Trophoblast cell (in vitro differentiated cells and primary cell): Measurements from ENCODE around the gene FRAS1.

Experiments
- DNase-seq, 2 donors: peaks; one replicate each; pipeline ENCODE4 v3.0.0-alpha.2; 2016
- H2AFZ ChIP-seq: 2 replicates; pipeline ENCODE4 v1.6.1; 2013; ENCODE audit warnings: low read length, moderate library complexity, mild to moderate bottlenecking; ENCODE audit not compliant: insufficient read depth, poor library complexity
- H2AK5ac ChIP-seq: 2 replicates; pipeline ENCODE4 v1.6.1; 2013; ENCODE audit warnings: mild to moderate bottlenecking, low read length
- H2BK120ac ChIP-seq: 2 replicates; pipeline ENCODE4 v1.6.1; 2013; ENCODE audit warnings: low read length, mild to moderate bottlenecking, moderate library complexity; ENCODE audit not compliant: insufficient read depth, poor library complexity
- H2BK12ac ChIP-seq: 2 replicates; pipeline ENCODE4 v1.6.1; 2013; ENCODE audit warnings: mild to moderate bottlenecking, low read length, moderate library complexity
- H2BK5ac ChIP-seq: 2 replicates; pipeline ENCODE4 v1.6.1; 2013; ENCODE audit warnings: low read length, low read depth, moderate library complexity, mild to moderate bottlenecking; ENCODE audit not compliant: poor library complexity
- H3K14ac ChIP-seq: 2 replicates; pipeline ENCODE4 v1.6.1; 2013; ENCODE audit warnings: mild to moderate bottlenecking, low read length
- H3K18ac ChIP-seq: 2 replicates; pipeline ENCODE4 v1.6.1; 2013; ENCODE audit warnings: mild to moderate bottlenecking, low read length
- H3K23ac ChIP-seq: 2 replicates; pipeline ENCODE4 v1.6.1; 2013; ENCODE audit warnings: low read length
- H3K27ac ChIP-seq: 2 replicates; pipeline ENCODE4 v1.5.1; 2013; ENCODE audit warnings: low read depth, mild to moderate bottlenecking, inconsistent platforms, low read length, moderate library complexity
- H3K27me3 ChIP-seq: 2 replicates; pipeline ENCODE4 v1.6.1; 2013; ENCODE audit warnings: inconsistent platforms, mild to moderate bottlenecking, low read length, moderate library complexity; ENCODE audit not compliant: insufficient read depth
- H3K36me3 ChIP-seq, 2 experiments: 1 replicate in 1 of 2; 2 replicates in 1 of 2; pipeline ENCODE4 v1.6.1; 2013; ENCODE audit warnings: low read length in 2 of 2, mild to moderate bottlenecking in 2 of 2, moderate library complexity in 1 of 2; ENCODE audit not compliant: insufficient read depth in 2 of 2, control insufficient read depth in 1 of 2
- H3K4ac ChIP-seq: 2 replicates; pipeline ENCODE4 v1.6.1; 2013; ENCODE audit warnings: low read depth, mild to moderate bottlenecking, low read length, moderate library complexity
- H3K4me1 ChIP-seq, 2 experiments: 1 replicate in 1 of 2; 2 replicates in 1 of 2; pipeline ENCODE4 v1.6.1; 2013; ENCODE audit warnings: low read length in 2 of 2, mild to moderate bottlenecking in 2 of 2, moderate library complexity in 1 of 2; ENCODE audit not compliant: insufficient read depth in 2 of 2, control insufficient read depth in 1 of 2
- H3K4me2 ChIP-seq: 2 replicates; pipeline ENCODE4 v1.6.1; 2013; ENCODE audit warnings: inconsistent platforms, mild to moderate bottlenecking, low read length, moderate library complexity
- H3K4me3 ChIP-seq: 2 replicates; pipeline ENCODE4 v1.5.1; 2013; ENCODE audit warnings: mild to moderate bottlenecking, low read depth, low read length, inconsistent platforms
- H3K79me1 ChIP-seq: one replicate; pipeline ENCODE4 v1.6.1; 2013; ENCODE audit warnings: low read length
- H3K79me2 ChIP-seq: 2 replicates; pipeline ENCODE4 v1.6.1; 2013; ENCODE audit warnings: low read length, mild to moderate bottlenecking; ENCODE audit not compliant: control insufficient read depth, insufficient read depth, poor library complexity
- H3K9ac ChIP-seq: 2 replicates; pipeline ENCODE4 v1.6.1; 2013; ENCODE audit warnings: mild to moderate bottlenecking, low read length
- H3K9me3 ChIP-seq: 2 replicates; pipeline ENCODE4 v1.6.1; 2013; ENCODE audit warnings: low read depth, mild to moderate bottlenecking, control low read depth, inconsistent platforms, low read length; ENCODE audit not compliant: insufficient read depth
- H4K12ac ChIP-seq: 2 replicates; pipeline ENCODE4 v1.6.1; 2013; ENCODE audit warnings: low read depth, mild to moderate bottlenecking, low read length, moderate library complexity
- H4K8ac ChIP-seq: 2 replicates; pipeline ENCODE4 v1.6.1; 2013; ENCODE audit warnings: low read depth, mild to moderate bottlenecking, low read length, moderate library complexity
- H4K91ac ChIP-seq: one replicate; pipeline ENCODE4 v1.6.1; 2013; ENCODE audit warnings: low read depth, mild to moderate bottlenecking, low read length, moderate library complexity
- WGBS: extraction: QIAGEN DNeasy Blood & Tissue Kit; methylation state at CpG from one replicate; pipeline ENCODE4 v1.1.7; 2013; ENCODE audit warnings: missing lambda C conversion rate; ENCODE audit not compliant: insufficient read length, insufficient coverage; ENCODE audit errors: extremely low coverage; 5-methylcytosine and 5-hydroxymethylcytosine counted together

FRAS1 gene

GRCh38 chr4:78199984-78200383, 142.9 kb downstream of the FRAS1 start:
- H2BK5ac ChIP-seq, result no peak overlapping the region
- H3K79me2 ChIP-seq, result peaks cover 2% of the 10 kb centered on the region
- no peak overlapping the region for H3K14ac ChIP-seq
- peaks cover 4 to 8% of the 10 kb centered on the region in 2 experiments for H3K36me3 ChIP-seq
- no peak overlapping the region for H3K27ac ChIP-seq
- no peak overlapping the region for H3K4ac ChIP-seq
- no peak overlapping the region for H3K4me3 ChIP-seq
- peaks cover 0 to 4% of the 10 kb centered on the region in 2 experiments for H3K4me1 ChIP-seq
- WGBS, result no CpG with 5 or more reads among the region's 1 CpG
- H3K9ac ChIP-seq, result no peak overlapping the region
- no peak overlapping the region for H4K91ac ChIP-seq
- H3K18ac ChIP-seq, result no peak overlapping the region
- H2BK12ac ChIP-seq, result no peak overlapping the region
- H3K79me1 ChIP-seq, result peaks cover 2% of the 10 kb centered on the region
- H4K12ac ChIP-seq, result no peak overlapping the region
- no peak for DNase-seq
- no peak overlapping the region for H4K8ac ChIP-seq
- no peak overlapping the region for H2AK5ac ChIP-seq
- H3K27me3 ChIP-seq, result no peaks in the 10 kb centered on the region
- H2AFZ ChIP-seq, result no peak overlapping the region
- no peak overlapping the region for H3K4me2 ChIP-seq
- H3K9me3 ChIP-seq, result peaks cover 4% of the 10 kb centered on the region
- no peak overlapping the region for H3K23ac ChIP-seq
- no peak overlapping the region for H2BK120ac ChIP-seq

GRCh38 chr4:78200949-78201348, 143.8 kb downstream of the FRAS1 start:
- Histone ChIP-seq H3K36me3 (peaks cover 0 to 1% of the 10 kb centered on the region in 2 experiments), H3K9ac (no peak overlapping the region)
- no CpG with 5 or more reads among the region's 1 CpG for WGBS

GRCh38 chr4:78204176-78204575, 147.1 kb downstream of the FRAS1 start:
- peaks cover 11 to 20% of the 10 kb centered on the region in 2 experiments for H3K4me1 ChIP-seq
- H3K36me3 ChIP-seq, result peaks cover 0 to 1% of the 10 kb centered on the region in 2 experiments
- H3K4me2 ChIP-seq, result no peak overlapping the region
- no peak overlapping the region for H2AK5ac ChIP-seq
- H4K8ac ChIP-seq, result no peak overlapping the region
- WGBS, result no CpG with 5 or more reads among the region's 2 CpGs
- no peak overlapping the region for H3K4me3 ChIP-seq
- no peak overlapping the region for H2BK5ac ChIP-seq
- H4K91ac ChIP-seq, result no peak overlapping the region
- H3K27me3 ChIP-seq, result no peaks in the 10 kb centered on the region
- H2BK12ac ChIP-seq, result no peak overlapping the region
- no peaks in the 10 kb centered on the region for H3K9me3 ChIP-seq
- no peak for DNase-seq
- H2BK120ac ChIP-seq, result no peak overlapping the region
- H3K79me1 ChIP-seq, result peaks cover 17% of the 10 kb centered on the region
- H3K14ac ChIP-seq, result no peak overlapping the region
- no peak overlapping the region for H3K4ac ChIP-seq
- H3K79me2 ChIP-seq, result peaks cover 4% of the 10 kb centered on the region
- no peak overlapping the region for H3K9ac ChIP-seq
- no peak overlapping the region for H4K12ac ChIP-seq
- no peak overlapping the region for H3K23ac ChIP-seq
- no peak overlapping the region for H2AFZ ChIP-seq
- H3K27ac ChIP-seq, result no peak overlapping the region
- H3K18ac ChIP-seq, result no peak overlapping the region

More at GRCh38 chr4:78200949-78201348, 143.8 kb downstream of the FRAS1 start:
- H3K23ac ChIP-seq, result no peak overlapping the region
- no peak overlapping the region for H2BK5ac ChIP-seq
- H3K14ac ChIP-seq, result no peak overlapping the region
- peaks cover 5% of the 10 kb centered on the region for H3K79me1 ChIP-seq
- H3K4ac ChIP-seq, result peak overlapping the region; percentile 71
- no peak overlapping the region for H3K27ac ChIP-seq
- no peak overlapping the region for H4K8ac ChIP-seq
- H3K9me3 ChIP-seq, result no peaks in the 10 kb centered on the region
- peaks cover 2% of the 10 kb centered on the region for H3K79me2 ChIP-seq
- H2BK120ac ChIP-seq, result no peak overlapping the region
- H3K27me3 ChIP-seq, result no peaks in the 10 kb centered on the region
- H4K91ac ChIP-seq, result no peak overlapping the region
- H3K4me1 ChIP-seq, result peaks cover 3 to 9% of the 10 kb centered on the region in 2 experiments
- H2AFZ ChIP-seq, result no peak overlapping the region
- H3K18ac ChIP-seq, result no peak overlapping the region
- H2BK12ac ChIP-seq, result no peak overlapping the region
- H3K4me3 ChIP-seq, result no peak overlapping the region
- H3K4me2 ChIP-seq, result no peak overlapping the region
- H2AK5ac ChIP-seq, result no peak overlapping the region
- H4K12ac ChIP-seq, result no peak overlapping the region
- no peak for DNase-seq

- no peaks in the 10 kb centered on the region for H3K9me3 ChIP-seq
These were observed 148.5 kb downstream of the FRAS1 start for GRCh38 chr4:78205591-78205990.

More at GRCh38 chr4:78205591-78205990, 148.5 kb downstream of the FRAS1 start:
- Histone ChIP-seq H3K18ac (no peak overlapping the region), H3K4ac (no peak overlapping the region), H3K27ac (peak overlapping the region; percentile 89), H3K36me3 (peaks cover 0 to 1% of the 10 kb centered on the region in 2 experiments), H3K14ac (no peak overlapping the region), H2AK5ac (no peak overlapping the region), H2BK5ac (no peak overlapping the region), H3K4me1 (peaks cover 17 to 26% of the 10 kb centered on the region in 2 experiments), H2AFZ (no peak overlapping the region), H3K9ac (no peak overlapping the region), H4K91ac (no peak overlapping the region), H3K4me2 (no peak overlapping the region), H2BK120ac (no peak overlapping the region), H4K8ac (no peak overlapping the region), H3K23ac (no peak overlapping the region), H3K79me2 (peaks cover 4% of the 10 kb centered on the region), H3K79me1 (peaks cover 20% of the 10 kb centered on the region), H3K27me3 (no peaks in the 10 kb centered on the region), H3K4me3 (no peak overlapping the region), H4K12ac (no peak overlapping the region), H2BK12ac (no peak overlapping the region)
- no CpG with 5 or more reads among the region's 2 CpGs for WGBS
- no peak for DNase-seq
